ENCODE measurements around the gene NUFIP2. TPM values are rescaled to one million over a fixed set of nuclear protein-coding genes. Genes with fewer than 3 reads are reported as not detected.

Gene NUFIP2
- total RNA-seq, 1 experiment from 2014 or later: 93.1 TPM

DNA sequence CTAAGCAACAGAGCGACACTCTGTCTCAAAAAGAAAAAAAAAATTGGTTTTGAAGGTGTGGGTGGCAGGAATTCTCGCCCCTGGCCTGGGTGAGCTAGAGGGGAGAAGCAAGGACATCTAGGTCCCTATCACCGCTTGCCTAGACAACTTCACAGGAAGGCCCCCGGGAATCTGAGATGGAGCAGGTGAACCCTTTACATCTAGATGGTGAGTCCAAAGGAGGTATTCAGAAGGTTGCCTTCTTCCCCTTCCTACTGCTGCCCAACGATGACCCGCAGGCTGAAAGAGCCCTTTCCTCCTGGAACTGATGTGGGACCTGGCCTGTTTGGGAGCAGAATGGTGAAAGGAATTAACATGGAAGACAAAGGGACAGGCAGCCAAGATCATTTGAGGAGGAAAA is 48.5 kb downstream of the NUFIP2 start:
- CTCF ChIA-PET: interaction anchor here (3.1 kb wide), 1 partner anchor 100 kb away, joined by 13 read pairs; no protein-coding TSS in a partner anchor
- no peak for TF ChIP-seq EMX1 (CRISPR knock-in tag; IDR thresholded peaks at IDR 0.05)
- no peak for TF ChIP-seq E2F4 (CRISPR knock-in tag; IDR thresholded peaks at IDR 0.05; ENCODE audit: borderline replicate concordance, low read depth)
- TF ChIP-seq, protein P1, sequence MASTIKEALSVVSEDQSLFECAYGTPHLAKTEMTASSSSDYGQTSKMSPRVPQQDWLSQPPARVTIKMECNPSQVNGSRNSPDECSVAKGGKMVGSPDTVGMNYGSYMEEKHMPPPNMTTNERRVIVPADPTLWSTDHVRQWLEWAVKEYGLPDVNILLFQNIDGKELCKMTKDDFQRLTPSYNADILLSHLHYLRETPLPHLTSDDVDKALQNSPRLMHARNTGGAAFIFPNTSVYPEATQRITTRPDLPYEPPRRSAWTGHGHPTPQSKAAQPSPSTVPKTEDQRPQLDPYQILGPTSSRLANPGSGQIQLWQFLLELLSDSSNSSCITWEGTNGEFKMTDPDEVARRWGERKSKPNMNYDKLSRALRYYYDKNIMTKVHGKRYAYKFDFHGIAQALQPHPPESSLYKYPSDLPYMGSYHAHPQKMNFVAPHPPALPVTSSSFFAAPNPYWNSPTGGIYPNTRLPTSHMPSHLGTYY (CRISPR knock-in tag; IDR thresholded peaks at IDR 0.05): no peak
- POLR2A ChIA-PET: no interaction called here
- Mint-ChIP-seq H3K27ac (no peak overlapping the region), H3K27me3 (ENCODE audit: low read depth) (no peaks in the 10 kb centered on the region), H3K9me3 (no peaks in the 10 kb centered on the region), H3K36me3 (no peaks in the 10 kb centered on the region), H3K4me3 (no peak overlapping the region), H3K4me1 (peaks cover 19% of the 10 kb centered on the region)
- ATAC-seq (no peak), DNase-seq (ENCODE audit: low spot score) (no peak)

- CTCF ChIA-PET: interaction anchor here (0.6 to 4.9 kb wide), 22 partner anchors 8 to 348 kb away, joined by 3 to 41 read pairs (median 4); partner anchors contain the start of gene MYO18A
- TF ChIP-seq, protein P2, sequence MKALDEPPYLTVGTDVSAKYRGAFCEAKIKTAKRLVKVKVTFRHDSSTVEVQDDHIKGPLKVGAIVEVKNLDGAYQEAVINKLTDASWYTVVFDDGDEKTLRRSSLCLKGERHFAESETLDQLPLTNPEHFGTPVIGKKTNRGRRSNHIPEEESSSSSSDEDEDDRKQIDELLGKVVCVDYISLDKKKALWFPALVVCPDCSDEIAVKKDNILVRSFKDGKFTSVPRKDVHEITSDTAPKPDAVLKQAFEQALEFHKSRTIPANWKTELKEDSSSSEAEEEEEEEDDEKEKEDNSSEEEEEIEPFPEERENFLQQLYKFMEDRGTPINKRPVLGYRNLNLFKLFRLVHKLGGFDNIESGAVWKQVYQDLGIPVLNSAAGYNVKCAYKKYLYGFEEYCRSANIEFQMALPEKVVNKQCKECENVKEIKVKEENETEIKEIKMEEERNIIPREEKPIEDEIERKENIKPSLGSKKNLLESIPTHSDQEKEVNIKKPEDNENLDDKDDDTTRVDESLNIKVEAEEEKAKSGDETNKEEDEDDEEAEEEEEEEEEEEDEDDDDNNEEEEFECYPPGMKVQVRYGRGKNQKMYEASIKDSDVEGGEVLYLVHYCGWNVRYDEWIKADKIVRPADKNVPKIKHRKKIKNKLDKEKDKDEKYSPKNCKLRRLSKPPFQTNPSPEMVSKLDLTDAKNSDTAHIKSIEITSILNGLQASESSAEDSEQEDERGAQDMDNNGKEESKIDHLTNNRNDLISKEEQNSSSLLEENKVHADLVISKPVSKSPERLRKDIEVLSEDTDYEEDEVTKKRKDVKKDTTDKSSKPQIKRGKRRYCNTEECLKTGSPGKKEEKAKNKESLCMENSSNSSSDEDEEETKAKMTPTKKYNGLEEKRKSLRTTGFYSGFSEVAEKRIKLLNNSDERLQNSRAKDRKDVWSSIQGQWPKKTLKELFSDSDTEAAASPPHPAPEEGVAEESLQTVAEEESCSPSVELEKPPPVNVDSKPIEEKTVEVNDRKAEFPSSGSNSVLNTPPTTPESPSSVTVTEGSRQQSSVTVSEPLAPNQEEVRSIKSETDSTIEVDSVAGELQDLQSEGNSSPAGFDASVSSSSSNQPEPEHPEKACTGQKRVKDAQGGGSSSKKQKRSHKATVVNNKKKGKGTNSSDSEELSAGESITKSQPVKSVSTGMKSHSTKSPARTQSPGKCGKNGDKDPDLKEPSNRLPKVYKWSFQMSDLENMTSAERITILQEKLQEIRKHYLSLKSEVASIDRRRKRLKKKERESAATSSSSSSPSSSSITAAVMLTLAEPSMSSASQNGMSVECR (CRISPR knock-in tag; IDR thresholded peaks at IDR 0.05; ENCODE audit: borderline replicate concordance): no peak
- TF ChIP-seq, protein P3, sequence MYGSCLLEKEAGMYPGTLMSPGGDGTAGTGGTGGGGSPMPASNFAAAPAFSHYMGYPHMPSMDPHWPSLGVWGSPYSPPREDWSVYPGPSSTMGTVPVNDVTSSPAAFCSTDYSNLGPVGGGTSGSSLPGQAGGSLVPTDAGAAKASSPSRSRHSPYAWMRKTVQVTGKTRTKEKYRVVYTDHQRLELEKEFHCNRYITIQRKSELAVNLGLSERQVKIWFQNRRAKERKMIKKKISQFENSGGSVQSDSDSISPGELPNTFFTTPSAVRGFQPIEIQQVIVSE (CRISPR knock-in tag; IDR thresholded peaks at IDR 0.05; ENCODE audit: borderline replicate concordance): no peak
- TF ChIP-seq FOXJ3 (CRISPR knock-in tag; IDR thresholded peaks at IDR 0.05; ENCODE audit: borderline replicate concordance) (no peak), ATF3 (CRISPR knock-in tag; conservative IDR thresholded peaks at IDR 0.05) (no peak), ZNF281 (CRISPR knock-in tag; IDR thresholded peaks at IDR 0.05) (no peak), FOXP4 (CRISPR knock-in tag; IDR thresholded peaks at IDR 0.05) (no peak), JUN (CRISPR knock-in tag; IDR thresholded peaks at IDR 0.05) (no peak), NFATC4 (CRISPR knock-in tag; IDR thresholded peaks at IDR 0.05) (no peak)
- TF ChIP-seq, protein P1 (CRISPR knock-in tag; IDR thresholded peaks at IDR 0.05): no peak
- TF ChIP-seq, protein P4, sequence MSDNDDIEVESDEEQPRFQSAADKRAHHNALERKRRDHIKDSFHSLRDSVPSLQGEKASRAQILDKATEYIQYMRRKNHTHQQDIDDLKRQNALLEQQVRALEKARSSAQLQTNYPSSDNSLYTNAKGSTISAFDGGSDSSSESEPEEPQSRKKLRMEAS (CRISPR knock-in tag; IDR thresholded peaks at IDR 0.05): no peak
- Mint-ChIP-seq H3K27me3 (ENCODE audit: low read depth) (no peaks in the 10 kb centered on the region), H3K4me3 (no peak overlapping the region), H3K4me1 (peaks cover 27% of the 10 kb centered on the region), H3K27ac (no peak overlapping the region), H3K36me3 (no peaks in the 10 kb centered on the region), H3K9me3 (no peaks in the 10 kb centered on the region)
- POLR2A ChIA-PET: no interaction called here
- ATAC-seq: peak; percentile 52
- DNase-seq (ENCODE audit: low spot score): peak; percentile 47
Observed at GRCh38 chr17:29243792-29244191, 50.2 kb downstream of the NUFIP2 start.

All from WTC11 (cell line).